HepG2 (cell line): ENCODE data around the gene CSNK1D. TPM values are rescaled to one million over a fixed set of nuclear protein-coding genes. Genes with fewer than 3 reads are reported as not detected.

Experiments used
- ARID4A ChIP-seq: sonication (generic); formaldehyde crosslinking; IDR thresholded peaks from 2 replicates; pipeline ENCODE4 v1.5.0; 2020; ENCODE audit warnings: mild to moderate bottlenecking, missing genetic modification reagents, borderline replicate concordance
- ATF6 ChIP-seq: sonication (generic); formaldehyde crosslinking; conservative IDR thresholded peaks from 2 replicates; pipeline ENCODE4 v1.4.0; 2020; ENCODE audit warnings: missing genetic modification reagents
- ELK4 ChIP-seq: sonication (generic); formaldehyde crosslinking; IDR thresholded peaks from 2 replicates; pipeline ENCODE4 v1.9.0; 2021; ENCODE audit warnings: missing genetic modification reagents, borderline replicate concordance
- HNF4G ChIP-seq, 2 experiments: sonication (generic) in 1 of 2; formaldehyde crosslinking in 1 of 2; IDR thresholded peaks; 2 replicates each; pipeline versions ENCODE4 v1.4.0 to v1.6.1; 2011 to 2020; ENCODE audit warnings: borderline replicate concordance in 2 of 2, low read depth in 2 of 2, mild to moderate bottlenecking in 2 of 2, low read length in 1 of 2, missing genetic modification reagents in 1 of 2, moderate library complexity in 1 of 2
- HNRNPLL ChIP-seq: fragments of 200-400 bp; formaldehyde crosslinking; IDR thresholded peaks from 2 replicates; pipeline ENCODE4 v1.6.1; 2017; ENCODE audit warnings: mild to moderate bottlenecking, low read depth, low read length; ENCODE audit not compliant: poor library complexity, severe bottlenecking
- KDM4B ChIP-seq: sonication (generic); formaldehyde crosslinking; IDR thresholded peaks from 2 replicates; pipeline ENCODE4 v1.4.0; 2020; ENCODE audit warnings: missing genetic modification reagents
- NR3C1 ChIP-seq: sonication (generic); formaldehyde crosslinking; IDR thresholded peaks from 2 replicates; pipeline ENCODE4 v1.4.0; 2020; ENCODE audit warnings: missing genetic modification reagents
- PCBP2 ChIP-seq: fragments of 200-400 bp; formaldehyde crosslinking; optimal IDR thresholded peaks from 2 replicates; pipeline ENCODE3; 2018; ENCODE audit warnings: low read length, low read depth; ENCODE audit not compliant: poor library complexity, severe bottlenecking
- POLR2G ChIP-seq: fragments of 200-400 bp; formaldehyde crosslinking; IDR thresholded peaks from 2 replicates; pipeline ENCODE4 v1.6.1; 2018; ENCODE audit warnings: mild to moderate bottlenecking, low read depth, low read length, moderate library complexity
- TMF1 ChIP-seq: sonication (generic); formaldehyde crosslinking; IDR thresholded peaks from 2 replicates; pipeline ENCODE4 v1.8.1; 2022; ENCODE audit warnings: low read depth, missing genetic modification reagents
- ZNF18 ChIP-seq: sonication (generic); formaldehyde crosslinking; IDR thresholded peaks from 2 replicates; pipeline ENCODE4 v1.8.0; 2022; ENCODE audit warnings: mild to moderate bottlenecking, missing genetic modification reagents; ENCODE audit not compliant: insufficient replicate concordance
- ZNF280B ChIP-seq: sonication (generic); formaldehyde crosslinking; IDR thresholded peaks from 2 replicates; pipeline ENCODE4 v1.5.0; 2020; ENCODE audit warnings: missing genetic modification reagents, mild to moderate bottlenecking, borderline replicate concordance
- ZNF383 ChIP-seq: sonication (generic); formaldehyde crosslinking; IDR thresholded peaks from 2 replicates; pipeline ENCODE4 v1.4.0; 2020; ENCODE audit warnings: missing genetic modification reagents, mild to moderate bottlenecking, borderline replicate concordance
- ZNF546 ChIP-seq: sonication (generic); formaldehyde crosslinking; conservative IDR thresholded peaks from 2 replicates; pipeline ENCODE4 v1.8.1; 2023; ENCODE audit warnings: mild to moderate bottlenecking, missing genetic modification reagents
- ZNF740 ChIP-seq: sonication (generic); formaldehyde crosslinking; IDR thresholded peaks from 2 replicates; pipeline ENCODE4 v1.4.0; 2020; ENCODE audit warnings: missing genetic modification reagents
- polyA plus RNA-seq, 8 experiments: library from polyadenylated mRNA; depleted of rRNA in 3 of 8; stranded (reverse) in 7 of 8; unstranded in 1 of 8; fragments of >200 nt; fragmentation: Illumina TruSeq in 4 of 8; extraction: Trizol in 4 of 8; gene quantifications; 2 replicates each; pipeline versions ENCODE4 v1.2.1 to v1.2.3, GENCODE V29; 2011 to 2016; ENCODE audit warnings: low read depth in 4 of 8, missing spikeins in 1 of 8, mixed read lengths in 1 of 8; ENCODE audit not compliant: insufficient read depth in 1 of 8
- total RNA-seq, 5 experiments: library from RNA; depleted of rRNA; stranded (reverse); fragments of >200 nt; fragmentation: Illumina TruSeq; extraction: Trizol; gene quantifications; 2 replicates each; pipeline ENCODE4 v1.2.3, GENCODE V29; 2016; ENCODE audit warnings: low read depth in 1 of 5

The CSNK1D gene
- total and polyA plus RNA-seq, 2 of the 13 experiments (the other 11 are each of a cell fraction or from before 2014, with no cell fraction given), result 31.5 to 128 TPM

- TF ChIP-seq POLR2G, result peak; percentile 95
- TF ChIP-seq ELK4, result no peak
- no peak for TF ChIP-seq ATF6 (CRISPR knock-in tag)
- no peak for TF ChIP-seq ZNF740 (CRISPR knock-in tag)
- TF ChIP-seq ZNF280B (CRISPR knock-in tag), result no peak; the same call in 1 of the 2 replicates
- TF ChIP-seq KDM4B (CRISPR knock-in tag), result peak; percentile 80; the same call in 1 of the 2 replicates
- peak; percentile 93 for TF ChIP-seq ZNF546 (CRISPR knock-in tag)
- no peak for TF ChIP-seq HNRNPLL
- no peak for TF ChIP-seq NR3C1 (CRISPR knock-in tag)
- peak; percentile 61; the same call in 1 of the 2 replicates for TF ChIP-seq ZNF383 (CRISPR knock-in tag)
- TF ChIP-seq PCBP2, result no peak
- TF ChIP-seq ZNF18 (CRISPR knock-in tag), result no peak
- TF ChIP-seq HNF4G (IDR thresholded peaks at IDR 0.05; ENCODE audit: borderline replicate concordance, low read depth, low read length), result no peak
- TF ChIP-seq HNF4G (CRISPR knock-in tag; IDR thresholded peaks at IDR 0.05; ENCODE audit: borderline replicate concordance, low read depth), result peak; percentile 41; the same call in 1 of the 2 replicates
- peak; percentile 94 for TF ChIP-seq ARID4A (CRISPR knock-in tag)
- peak; percentile 79; the same call in 1 of the 2 replicates for TF ChIP-seq TMF1 (CRISPR knock-in tag)
These were observed at the start of gene CSNK1D (continued) for GRCh38 chr17:82273327-82274133.
